DOHH2 (cell line): ENCODE results near the gene MCC.

Experiments used
- CTCF ChIP-seq: fragments of 200-600 bp; sonication (generic); IDR thresholded peaks from one replicate; pipeline ENCODE4 v1.5.1; 2014; ENCODE audit warnings: antibody characterized with exemption, mild to moderate bottlenecking, low read depth, low read length; ENCODE audit not compliant: poor library complexity, severe bottlenecking
- EZH2phosphoT487 ChIP-seq: fragments of 200-600 bp; sonication (generic); IDR thresholded peaks from 2 replicates; pipeline ENCODE4 v1.6.1; 2017; ENCODE audit warnings: borderline replicate concordance, mild to moderate bottlenecking, antibody characterized with exemption, low read length, moderate library complexity, mixed read lengths

GRCh38 chr5:113524927-113525326 is 36.7 kb upstream of the MCC start:
- TF ChIP-seq CTCF (no peak), EZH2phosphoT487 (no peak)
